HG03565 (cell line): ENCODE results near the gene TTLL13.

Experiments
- ATAC-seq: cut with Tn5 transposase; IDR thresholded peaks from one replicate; pipeline ENCODE4 v1.9.1; 2021; ENCODE audit warnings: mild to moderate bottlenecking, moderate library complexity; ENCODE audit not compliant: unreplicated experiment

The TTLL13 gene

DNA sequence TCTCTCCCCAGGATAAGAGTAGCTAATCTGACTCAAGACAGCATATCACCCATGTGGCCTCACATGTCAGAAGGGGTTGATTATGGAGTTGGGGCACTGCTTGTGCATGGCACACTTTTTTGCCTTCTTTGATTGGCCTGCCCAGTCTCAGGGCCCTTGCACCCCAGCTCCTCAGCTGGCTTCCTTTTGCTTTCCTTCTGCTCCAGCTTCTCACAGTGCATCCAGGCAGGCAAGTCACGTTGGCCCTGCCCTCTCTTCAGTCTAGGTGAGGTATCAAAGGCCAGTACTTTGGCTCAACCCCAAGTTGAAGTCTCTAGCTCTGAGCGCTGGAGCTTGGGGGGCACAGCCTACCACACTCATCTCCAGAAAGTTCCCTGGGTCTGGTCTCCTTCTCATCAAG is 58.3 kb downstream of the TTLL13 start:
- no peak for ATAC-seq

DNA sequence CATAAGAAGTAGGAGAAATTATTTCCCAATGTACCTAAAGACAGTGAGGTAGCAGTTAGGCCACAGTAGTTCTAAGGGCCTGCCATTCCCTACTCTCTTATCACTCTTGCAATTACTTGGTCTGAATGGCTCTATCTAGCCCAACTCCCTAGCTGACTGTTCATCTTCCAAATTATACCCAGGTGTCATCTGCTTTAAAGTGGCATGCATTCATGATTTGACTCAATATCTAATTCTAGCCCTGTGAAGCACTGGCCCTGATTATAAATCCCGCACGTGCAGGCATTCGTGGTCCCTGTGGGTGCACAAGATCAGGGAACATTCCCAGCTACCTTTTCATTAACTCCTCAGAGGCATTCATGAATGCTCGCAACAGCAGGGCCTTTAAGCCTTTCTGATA is 59.7 kb downstream of the TTLL13 start:
- no peak for ATAC-seq
